ENCODE measurements around the gene SRGAP3.

DNA sequence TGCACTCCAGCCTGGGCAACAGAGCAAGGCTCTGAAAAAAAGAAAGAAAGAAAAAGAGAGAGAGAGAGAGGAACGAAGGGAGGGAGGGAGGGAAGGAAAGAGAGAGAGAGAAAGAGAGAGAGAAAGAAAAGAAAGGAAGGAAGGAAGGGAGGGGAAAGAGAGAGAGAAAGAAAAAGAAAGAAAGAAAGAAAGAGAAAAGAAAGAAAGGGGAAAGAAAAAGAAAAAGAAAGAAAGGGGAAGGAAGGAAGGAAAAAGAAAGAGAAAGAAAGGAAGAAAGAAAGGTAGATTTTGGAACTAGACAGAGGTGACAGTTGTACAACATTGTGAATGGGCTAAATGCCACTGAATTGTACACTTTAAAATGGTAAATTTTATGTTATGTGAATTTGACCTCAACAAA lies 5.3 kb upstream of the SRGAP3 start:
- TF ChIP-seq POLR2AphosphoS5 (IDR thresholded peaks at IDR 0.05; ENCODE audit: low read length) (no peak), TCF12 (IDR thresholded peaks at IDR 0.05; ENCODE audit: low read depth, low read length) (no peak), SP1 (IDR thresholded peaks at IDR 0.05; ENCODE audit: low read depth, low read length) (no peak), TAF1 (IDR thresholded peaks at IDR 0.05; ENCODE audit: borderline replicate concordance, low read depth, low read length) (no peak)
